Keratinocyte (primary cell): Measurements from ENCODE around the gene ACTRT3.
"Not testable (repeated sequence)": the region's sequence is repeated elsewhere in the genome, so short reads cannot be mapped to it uniquely, and the experiment has no call there.

ENCODE experiments used
- EZH2 ChIP-seq: IDR thresholded peaks from one replicate; pipeline ENCODE4 v1.6.1; 2012; ENCODE audit warnings: inconsistent platforms, mild to moderate bottlenecking, low read length, moderate library complexity
- TF ChIP-seq, protein P1 (sequence below), 3 experiments: IDR thresholded peaks in 1 of 3; conservative IDR thresholded peaks in 1 of 3; optimal IDR thresholded peaks in 1 of 3; 2 replicates in 2 of 3; 3 replicates in 1 of 3; pipeline versions ENCODE3 to v1.5.1; 2011; ENCODE audit warnings: low read length in 3 of 3, mild to moderate bottlenecking in 3 of 3, moderate library complexity in 2 of 3, control low read depth in 1 of 3, inconsistent platforms in 1 of 3; ENCODE audit not compliant: insufficient read depth in 2 of 3; ENCODE audit errors: extremely low read depth in 1 of 3

DNA sequence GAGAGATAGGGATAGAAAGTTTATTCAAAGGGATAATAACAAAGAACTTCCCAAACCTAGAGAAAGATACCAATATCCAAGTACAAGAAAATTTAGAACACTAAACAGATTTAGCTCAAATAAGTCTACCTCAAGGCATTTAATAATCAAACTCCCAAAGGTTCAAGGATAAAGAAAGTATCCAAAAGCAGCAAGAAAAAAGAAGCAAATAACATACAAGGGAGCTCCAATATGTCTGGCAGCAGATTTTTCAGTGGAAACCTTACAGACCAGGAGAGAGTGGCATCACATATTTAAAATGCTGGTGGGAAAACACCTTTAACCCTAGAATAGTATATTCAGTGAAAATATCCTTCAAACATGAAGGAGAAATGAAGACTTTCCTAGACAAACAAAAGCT is 37.5 kb downstream of the ACTRT3 start:
- TF ChIP-seq, protein P1, sequence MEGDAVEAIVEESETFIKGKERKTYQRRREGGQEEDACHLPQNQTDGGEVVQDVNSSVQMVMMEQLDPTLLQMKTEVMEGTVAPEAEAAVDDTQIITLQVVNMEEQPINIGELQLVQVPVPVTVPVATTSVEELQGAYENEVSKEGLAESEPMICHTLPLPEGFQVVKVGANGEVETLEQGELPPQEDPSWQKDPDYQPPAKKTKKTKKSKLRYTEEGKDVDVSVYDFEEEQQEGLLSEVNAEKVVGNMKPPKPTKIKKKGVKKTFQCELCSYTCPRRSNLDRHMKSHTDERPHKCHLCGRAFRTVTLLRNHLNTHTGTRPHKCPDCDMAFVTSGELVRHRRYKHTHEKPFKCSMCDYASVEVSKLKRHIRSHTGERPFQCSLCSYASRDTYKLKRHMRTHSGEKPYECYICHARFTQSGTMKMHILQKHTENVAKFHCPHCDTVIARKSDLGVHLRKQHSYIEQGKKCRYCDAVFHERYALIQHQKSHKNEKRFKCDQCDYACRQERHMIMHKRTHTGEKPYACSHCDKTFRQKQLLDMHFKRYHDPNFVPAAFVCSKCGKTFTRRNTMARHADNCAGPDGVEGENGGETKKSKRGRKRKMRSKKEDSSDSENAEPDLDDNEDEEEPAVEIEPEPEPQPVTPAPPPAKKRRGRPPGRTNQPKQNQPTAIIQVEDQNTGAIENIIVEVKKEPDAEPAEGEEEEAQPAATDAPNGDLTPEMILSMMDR (optimal IDR thresholded peaks at IDR 0.05 in 1 of 3, IDR thresholded peaks at IDR 0.05 in 1 of 3, conservative IDR thresholded peaks at IDR 0.05 in 1 of 3; ENCODE audit: extremely low read depth in 1 of 3, insufficient read depth in 2 of 3, low read length in 3 of 3): not testable (repeated sequence)
- not testable (repeated sequence) for TF ChIP-seq EZH2
